ENCODE data around the gene SOSTDC1.

The SOSTDC1 gene

GRCh38 chr7:16419859-16420258 lies 45.7 kb downstream of the SOSTDC1 start:
- no peak for DNase-seq (ENCODE audit: low read depth in 2 of 2)

GRCh38 chr7:16419126-16419525 lies 46.4 kb downstream of the SOSTDC1 start:
- no peak for DNase-seq (ENCODE audit: low read depth in 2 of 2)

- no peak for DNase-seq (ENCODE audit: low read depth in 2 of 2)
These were observed 47.6 kb downstream of the SOSTDC1 start for GRCh38 chr7:16417906-16418305.

GRCh38 chr7:16416289-16417282 lies 49.0 kb downstream of the SOSTDC1 start:
- DNase-seq (ENCODE audit: low read depth in 2 of 2), result no peak

- DNase-seq (ENCODE audit: low read depth in 2 of 2), result no peak
These were observed 53.0 kb downstream of the SOSTDC1 start for GRCh38 chr7:16412274-16413254.

All from stimulated activated CD8-positive, alpha-beta memory T cell treated with anti-CD3 and anti-CD28 coated beads, Interleukin-2, amount 100 ng/mL, for 48 hours (primary cell).